LNCaP clone FGC (cell line): ENCODE measurements around the gene ACTR3C.

Experiments
- DNase-seq: peaks from one replicate; pipeline ENCODE4 v3.0.0-alpha.2; 2011; ENCODE audit warnings: low read depth
- H3K4me3 ChIP-seq: 2 replicates; pipeline ENCODE4 v1.5.1; 2011; ENCODE audit warnings: mild to moderate bottlenecking, low read depth, low read length, control low read depth
- CTCF ChIP-seq: IDR thresholded peaks from 2 replicates; pipeline ENCODE4 v1.5.1; 2012; ENCODE audit warnings: mild to moderate bottlenecking; ENCODE audit not compliant: control insufficient read depth, insufficient read depth; ENCODE audit errors: extremely low read depth

The ACTR3C gene

GRCh38 chr7:150322833-150323681 lies at the start of gene ACTR3C, which contains the start of gene LRRC61:
Gene ACTR3C, minus strand, starts transcription at chr7:150323545. Its CDS starts 28,249 bp downstream, at chr7:150295296.
Gene LRRC61, plus strand, starts transcription at chr7:150323355. Its CDS starts 13,507 bp downstream, at chr7:150336862.
- H3K4me3 ChIP-seq, result peak within 1 kb of the TSS; percentile 70

GRCh38 chr7:150372271-150373048 lies 49.1 kb upstream of the ACTR3C start:
- DNase-seq, result no peak
- peak overlapping the region; percentile 21 for H3K4me3 ChIP-seq
- no peak for TF ChIP-seq CTCF

More at GRCh38 chr7:150322833-150323681, at the start of gene ACTR3C, which contains the start of gene LRRC61:
- peak; percentile 34 for TF ChIP-seq CTCF
- DNase-seq, result no peak

GRCh38 chr7:150371996-150372270 lies 48.6 kb upstream of the ACTR3C start:
- no peak for TF ChIP-seq CTCF

GRCh38 chr7:150371131-150371995 lies 48.0 kb upstream of the ACTR3C start:
- no peak overlapping the region for H3K4me3 ChIP-seq
- no peak for DNase-seq
- TF ChIP-seq CTCF, result no peak

More at GRCh38 chr7:150371996-150372270, 48.6 kb upstream of the ACTR3C start:
- no peak overlapping the region for H3K4me3 ChIP-seq
- DNase-seq, result no peak

- no peak for DNase-seq
- H3K4me3 ChIP-seq, result peak overlapping the region; percentile 80
- TF ChIP-seq CTCF, result no peak
These were observed 47.3 kb upstream of the ACTR3C start for GRCh38 chr7:150370612-150371071.

- DNase-seq, result no peak
- TF ChIP-seq CTCF, result no peak
- peak overlapping the region; percentile 80 for H3K4me3 ChIP-seq
These were observed 46.6 kb upstream of the ACTR3C start for GRCh38 chr7:150369748-150370501.
